ENCODE results near the gene CRAT.

The CRAT gene

GRCh38 chr9:129089246-129089645 is 21.3 kb downstream of the CRAT start:
- DNase-seq (ENCODE audit: low spot score) = no peak

- no peak for DNase-seq (ENCODE audit: low spot score)
These were observed 26.5 kb downstream of the CRAT start for GRCh38 chr9:129084087-129084486.

GRCh38 chr9:129081388-129081904 is 29.1 kb downstream of the CRAT start:
- no peak for DNase-seq (ENCODE audit: low spot score)

- peak; percentile 99 for DNase-seq (ENCODE audit: low spot score)
These were observed 29.8 kb downstream of the CRAT start, which contains the start of gene DOLPP1 for GRCh38 chr9:129080601-129081387. DOLPP1 (plus strand) TSS chr9:129081111; CDS start chr9:129081132, 21 bp downstream.

GRCh38 chr9:129080298-129080600 is 30.3 kb downstream of the CRAT start:
- no peak for DNase-seq (ENCODE audit: low spot score)

GRCh38 chr9:129079829-129080228 is 30.8 kb downstream of the CRAT start:
- no peak for DNase-seq (ENCODE audit: low spot score)

- no peak for DNase-seq (ENCODE audit: low spot score)
These were observed 31.7 kb downstream of the CRAT start for GRCh38 chr9:129078691-129079503.

- no peak for DNase-seq (ENCODE audit: low spot score)
These were observed 33.4 kb downstream of the CRAT start for GRCh38 chr9:129077236-129077635.

GRCh38 chr9:129076640-129077037 is 34.0 kb downstream of the CRAT start:
- no peak for DNase-seq (ENCODE audit: low spot score)

GRCh38 chr9:129075996-129076639 is 34.5 kb downstream of the CRAT start:
- DNase-seq (ENCODE audit: low spot score) = no peak

GRCh38 chr9:129074106-129074505 is 36.5 kb downstream of the CRAT start:
- no peak for DNase-seq (ENCODE audit: low spot score)

GRCh38 chr9:129073404-129073803 is 37.2 kb downstream of the CRAT start:
- DNase-seq (ENCODE audit: low spot score) = no peak

GRCh38 chr9:129072171-129072570 is 38.4 kb downstream of the CRAT start:
- peak; percentile 32 for DNase-seq (ENCODE audit: low spot score)

GRCh38 chr9:129071526-129072126 is 39.0 kb downstream of the CRAT start:
- peak; percentile 80 for DNase-seq (ENCODE audit: low spot score)

GRCh38 chr9:129070696-129071525 is 39.7 kb downstream of the CRAT start:
- DNase-seq (ENCODE audit: low spot score) = peak; percentile 61

- DNase-seq (ENCODE audit: low spot score) = peak; percentile 67
These were observed 40.5 kb downstream of the CRAT start for GRCh38 chr9:129069862-129070641.

GRCh38 chr9:129068990-129069861 is 41.4 kb downstream of the CRAT start:
- DNase-seq (ENCODE audit: low spot score) = peak; percentile 94

GRCh38 chr9:129068110-129068509 is 42.5 kb downstream of the CRAT start:
- no peak for DNase-seq (ENCODE audit: low spot score)

GRCh38 chr9:129064499-129064908 is 46.1 kb downstream of the CRAT start:
- DNase-seq (ENCODE audit: low spot score) = no peak
